Measurements from ENCODE around the gene NIM1K. TPM values are rescaled to one million over a fixed set of nuclear protein-coding genes. Genes with fewer than 3 reads are reported as not detected.

Gene NIM1K
- total RNA-seq, 1 donor from 2014 or later: 0.54 TPM

GRCh38 chr5:43168175-43168574, 23.9 kb upstream of the NIM1K start:
- H3K27me3 ChIP-seq (ENCODE audit: insufficient read depth, low read length): no peaks in the 10 kb centered on the region
- no peak overlapping the region for H2AFZ ChIP-seq (ENCODE audit: low read depth, low read length)
- H3K36me3 ChIP-seq (ENCODE audit: insufficient read depth, low read length): peaks cover 24% of the 10 kb centered on the region
- Mint-ChIP-seq H3K9me3 (ENCODE audit: unreplicated experiment) (no peaks in the 10 kb centered on the region), H3K36me3 (ENCODE audit: low read depth, unreplicated experiment) (peaks cover 12% of the 10 kb centered on the region), H3K4me1 (ENCODE audit: low read depth, unreplicated experiment) (no peaks in the 10 kb centered on the region), H3K27me3 (ENCODE audit: low read depth, unreplicated experiment) (no peaks in the 10 kb centered on the region), H3K27ac (ENCODE audit: unreplicated experiment) (no peak overlapping the region), H3K4me3 (ENCODE audit: unreplicated experiment) (no peak overlapping the region)
- H3K4me3 ChIP-seq (ENCODE audit: insufficient read depth, low read depth, low read length): no peak overlapping the region
- no peak overlapping the region for H3K4me2 ChIP-seq (ENCODE audit: low read length)
- peaks cover 6% of the 10 kb centered on the region for H3K79me2 ChIP-seq (ENCODE audit: insufficient read depth, low read length)
- no peaks in the 10 kb centered on the region for H3K4me1 ChIP-seq (ENCODE audit: insufficient read depth, low read length)
- no peak for TF ChIP-seq CTCF (IDR thresholded peaks at IDR 0.05; ENCODE audit: insufficient read depth, low read depth, low read length)
- TF ChIP-seq EZH2 (IDR thresholded peaks at IDR 0.05; ENCODE audit: insufficient read depth, low read length): no peak
- FAIRE-seq: no peak
- H3K9me3 ChIP-seq (ENCODE audit: insufficient read depth, low read depth, low read length): no peaks in the 10 kb centered on the region
- H3K9ac ChIP-seq (ENCODE audit: low read length): no peak overlapping the region
- no peak for DNase-seq (ENCODE audit: low read depth)
- H3K27ac ChIP-seq (ENCODE audit: low read depth, low read length): no peak overlapping the region
- peaks cover 21% of the 10 kb centered on the region for H4K20me1 ChIP-seq (ENCODE audit: insufficient read depth, low read length)

GRCh38 chr5:43171451-43171850, 20.6 kb upstream of the NIM1K start:
- no peaks in the 10 kb centered on the region for H3K9me3 ChIP-seq (ENCODE audit: insufficient read depth, low read depth, low read length)
- H3K36me3 Mint-ChIP-seq (ENCODE audit: low read depth, unreplicated experiment): peaks cover 9% of the 10 kb centered on the region
- no peaks in the 10 kb centered on the region for H3K27me3 ChIP-seq (ENCODE audit: insufficient read depth, low read length)
- H3K4me3 Mint-ChIP-seq (ENCODE audit: unreplicated experiment): no peak overlapping the region
- H3K36me3 ChIP-seq (ENCODE audit: insufficient read depth, low read length): peaks cover 25% of the 10 kb centered on the region
- H3K4me1 ChIP-seq (ENCODE audit: insufficient read depth, low read length): no peaks in the 10 kb centered on the region
- H3K4me2 ChIP-seq (ENCODE audit: low read length): no peak overlapping the region
- no peak overlapping the region for H2AFZ ChIP-seq (ENCODE audit: low read depth, low read length)
- H3K4me3 ChIP-seq (ENCODE audit: insufficient read depth, low read depth, low read length): no peak overlapping the region
- no peaks in the 10 kb centered on the region for H3K4me1 Mint-ChIP-seq (ENCODE audit: low read depth, unreplicated experiment)
- no peak for TF ChIP-seq CTCF (IDR thresholded peaks at IDR 0.05; ENCODE audit: insufficient read depth, low read depth, low read length)
- no peak for TF ChIP-seq EZH2 (IDR thresholded peaks at IDR 0.05; ENCODE audit: insufficient read depth, low read length)
- H3K27ac ChIP-seq (ENCODE audit: low read depth, low read length): no peak overlapping the region
- FAIRE-seq (no peak), DNase-seq (ENCODE audit: low read depth) (no peak)
- no peak overlapping the region for H3K27ac Mint-ChIP-seq (ENCODE audit: unreplicated experiment)
- peaks cover 5% of the 10 kb centered on the region for H3K79me2 ChIP-seq (ENCODE audit: insufficient read depth, low read length)
- no peaks in the 10 kb centered on the region for H3K9me3 Mint-ChIP-seq (ENCODE audit: unreplicated experiment)
- no peaks in the 10 kb centered on the region for H3K27me3 Mint-ChIP-seq (ENCODE audit: low read depth, unreplicated experiment)
- H4K20me1 ChIP-seq (ENCODE audit: insufficient read depth, low read length): peaks cover 14% of the 10 kb centered on the region
- H3K9ac ChIP-seq (ENCODE audit: low read length): no peak overlapping the region

GRCh38 chr5:43171926-43172325, 20.1 kb upstream of the NIM1K start:
- TF ChIP-seq CTCF (IDR thresholded peaks at IDR 0.05; ENCODE audit: insufficient read depth, low read depth, low read length): no peak
- no peak for TF ChIP-seq EZH2 (IDR thresholded peaks at IDR 0.05; ENCODE audit: insufficient read depth, low read length)
- Mint-ChIP-seq H3K4me1 (ENCODE audit: low read depth, unreplicated experiment) (no peaks in the 10 kb centered on the region), H3K4me3 (ENCODE audit: unreplicated experiment) (no peak overlapping the region), H3K36me3 (ENCODE audit: low read depth, unreplicated experiment) (peaks cover 9% of the 10 kb centered on the region), H3K27ac (ENCODE audit: unreplicated experiment) (no peak overlapping the region), H3K9me3 (ENCODE audit: unreplicated experiment) (no peaks in the 10 kb centered on the region), H3K27me3 (ENCODE audit: low read depth, unreplicated experiment) (no peaks in the 10 kb centered on the region)
- DNase-seq (ENCODE audit: low read depth) (no peak), FAIRE-seq (no peak)
- H3K27me3 ChIP-seq (ENCODE audit: insufficient read depth, low read length): no peaks in the 10 kb centered on the region
- no peaks in the 10 kb centered on the region for H3K4me1 ChIP-seq (ENCODE audit: insufficient read depth, low read length)
- H3K4me2 ChIP-seq (ENCODE audit: low read length): no peak overlapping the region
- H3K9ac ChIP-seq (ENCODE audit: low read length): no peak overlapping the region
- H3K9me3 ChIP-seq (ENCODE audit: insufficient read depth, low read depth, low read length): no peaks in the 10 kb centered on the region
- H3K4me3 ChIP-seq (ENCODE audit: insufficient read depth, low read depth, low read length): no peak overlapping the region
- no peak overlapping the region for H2AFZ ChIP-seq (ENCODE audit: low read depth, low read length)
- peaks cover 23% of the 10 kb centered on the region for H3K36me3 ChIP-seq (ENCODE audit: insufficient read depth, low read length)
- H3K27ac ChIP-seq (ENCODE audit: low read depth, low read length): no peak overlapping the region
- peaks cover 5% of the 10 kb centered on the region for H3K79me2 ChIP-seq (ENCODE audit: insufficient read depth, low read length)
- peaks cover 14% of the 10 kb centered on the region for H4K20me1 ChIP-seq (ENCODE audit: insufficient read depth, low read length)

All from astrocyte (in vitro differentiated cells and primary cell).